DND-41 (cell line): Measurements from ENCODE around the gene GRB2.
A peak's percentile ranks its signal among the peaks of the same experiment; 100 is the strongest.

ENCODE experiments used
- ATAC-seq: fragments of 200-7000 bp; cut with Tn5 transposase; 3 replicates; pipeline ENCODE4 v1.9.1; 2021; ENCODE audit warnings: low read depth; ENCODE audit not compliant: insufficient read depth
- DNase-seq: peaks from one replicate; pipeline ENCODE4 v3.0.0-alpha.2; 2020
- H2AFZ ChIP-seq: 2 replicates; pipeline ENCODE4 v1.6.0; 2012; ENCODE audit warnings: low read depth, low read length
- H3K27ac ChIP-seq: 2 replicates; pipeline ENCODE4 v1.5.1; 2012; ENCODE audit warnings: low read length, inconsistent platforms
- H3K27me3 ChIP-seq: fragments of 200-600 bp; sonication (generic); 2 replicates; pipeline ENCODE4 v1.6.0; 2012; ENCODE audit warnings: low read length, mild to moderate bottlenecking, inconsistent platforms; ENCODE audit not compliant: insufficient read depth, poor library complexity
- H3K36me3 ChIP-seq: 2 replicates; pipeline ENCODE4 v1.5.1; 2012; ENCODE audit warnings: low read length, inconsistent platforms; ENCODE audit not compliant: insufficient read depth
- H3K4me1 ChIP-seq: 2 replicates; pipeline ENCODE4 v1.5.1; 2012; ENCODE audit warnings: mild to moderate bottlenecking, low read length; ENCODE audit not compliant: insufficient read depth
- H3K4me2 ChIP-seq: 2 replicates; pipeline ENCODE4 v1.6.0; 2012; ENCODE audit warnings: mild to moderate bottlenecking, moderate library complexity, low read length, inconsistent platforms; ENCODE audit not compliant: insufficient read depth
- H3K4me3 ChIP-seq, 2 experiments: fragments of 200-600 bp in 1 of 2; shearing (Covaris generic) in 1 of 2; 2 replicates each; pipeline ENCODE4 v1.5.1; 2012 to 2016; ENCODE audit warnings: inconsistent platforms in 2 of 2, low read length in 2 of 2, mild to moderate bottlenecking in 2 of 2, low read depth in 1 of 2, moderate library complexity in 1 of 2
- H3K79me2 ChIP-seq: 2 replicates; pipeline ENCODE4 v1.6.0; 2012; ENCODE audit warnings: low read length, inconsistent platforms; ENCODE audit not compliant: insufficient read depth
- H3K9ac ChIP-seq: 2 replicates; pipeline ENCODE4 v1.6.0; 2012; ENCODE audit warnings: low read depth, mild to moderate bottlenecking, inconsistent platforms, low read length, moderate library complexity
- H3K9me3 ChIP-seq: 2 replicates; pipeline ENCODE4 v1.5.1; 2012; ENCODE audit warnings: low read length, moderate library complexity, mild to moderate bottlenecking, inconsistent platforms; ENCODE audit not compliant: insufficient read depth, severe bottlenecking
- H4K20me1 ChIP-seq: 2 replicates; pipeline ENCODE4 v1.6.0; 2012; ENCODE audit warnings: low read length; ENCODE audit not compliant: insufficient read depth
- EZH2 ChIP-seq: IDR thresholded peaks from 3 replicates; pipeline ENCODE4 v1.6.1; 2012; ENCODE audit warnings: borderline replicate concordance, low read depth, mild to moderate bottlenecking, moderate library complexity, low read length, inconsistent platforms; ENCODE audit not compliant: severe bottlenecking
- TF ChIP-seq, protein P1 (sequence below): IDR thresholded peaks from 2 replicates; pipeline ENCODE4 v1.5.1; 2012; ENCODE audit warnings: borderline replicate concordance, low read length, moderate library complexity, mild to moderate bottlenecking; ENCODE audit not compliant: poor library complexity, severe bottlenecking; ENCODE audit errors: extremely low read depth

Gene GRB2

GRCh38 chr17:75353176-75353575 is 52.3 kb downstream of the GRB2 start:
- Histone ChIP-seq H3K27me3 (no peaks in the 10 kb centered on the region), H3K9ac (no peak overlapping the region), H2AFZ (no peak overlapping the region), H4K20me1 (peaks cover 53% of the 10 kb centered on the region), H3K36me3 (peaks cover 30% of the 10 kb centered on the region), H3K4me2 (no peak overlapping the region), H3K4me3 (no peak overlapping the region), H3K9me3 (no peaks in the 10 kb centered on the region), H3K79me2 (peaks cover 96% of the 10 kb centered on the region), H3K27ac (no peak overlapping the region), H3K4me1 (peaks cover 46% of the 10 kb centered on the region)
- no peak for DNase-seq
- TF ChIP-seq EZH2 = no peak
- TF ChIP-seq, protein P1, sequence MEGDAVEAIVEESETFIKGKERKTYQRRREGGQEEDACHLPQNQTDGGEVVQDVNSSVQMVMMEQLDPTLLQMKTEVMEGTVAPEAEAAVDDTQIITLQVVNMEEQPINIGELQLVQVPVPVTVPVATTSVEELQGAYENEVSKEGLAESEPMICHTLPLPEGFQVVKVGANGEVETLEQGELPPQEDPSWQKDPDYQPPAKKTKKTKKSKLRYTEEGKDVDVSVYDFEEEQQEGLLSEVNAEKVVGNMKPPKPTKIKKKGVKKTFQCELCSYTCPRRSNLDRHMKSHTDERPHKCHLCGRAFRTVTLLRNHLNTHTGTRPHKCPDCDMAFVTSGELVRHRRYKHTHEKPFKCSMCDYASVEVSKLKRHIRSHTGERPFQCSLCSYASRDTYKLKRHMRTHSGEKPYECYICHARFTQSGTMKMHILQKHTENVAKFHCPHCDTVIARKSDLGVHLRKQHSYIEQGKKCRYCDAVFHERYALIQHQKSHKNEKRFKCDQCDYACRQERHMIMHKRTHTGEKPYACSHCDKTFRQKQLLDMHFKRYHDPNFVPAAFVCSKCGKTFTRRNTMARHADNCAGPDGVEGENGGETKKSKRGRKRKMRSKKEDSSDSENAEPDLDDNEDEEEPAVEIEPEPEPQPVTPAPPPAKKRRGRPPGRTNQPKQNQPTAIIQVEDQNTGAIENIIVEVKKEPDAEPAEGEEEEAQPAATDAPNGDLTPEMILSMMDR = no peak
- ATAC-seq = no peak

DNA sequence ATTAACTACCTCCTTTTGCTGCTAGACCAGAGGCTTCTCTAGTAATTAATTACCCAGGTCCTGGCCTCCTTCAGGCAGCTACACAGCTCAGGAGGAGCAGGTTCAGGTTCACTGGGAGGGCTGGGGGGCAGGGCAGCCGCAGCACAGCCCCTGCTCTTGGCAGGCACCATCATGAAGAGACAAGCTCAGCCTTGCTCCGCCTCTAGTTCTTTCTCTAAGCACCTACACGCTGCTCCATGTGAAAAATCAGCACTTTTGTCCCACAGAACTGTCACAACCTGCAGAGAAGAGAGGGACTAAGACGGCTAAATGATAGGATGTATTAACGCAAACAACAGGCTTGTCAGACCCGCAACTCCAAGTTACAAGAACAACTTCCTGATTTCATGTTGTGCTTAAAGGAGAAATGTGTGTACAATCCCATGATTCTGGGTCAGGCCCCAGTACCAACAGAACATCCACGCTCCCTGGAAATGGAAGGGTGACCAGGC is 53.4 kb downstream of the GRB2 start:
- H3K4me3 ChIP-seq = no peak overlapping the region
- DNase-seq = no peak
- H3K9ac ChIP-seq = no peak overlapping the region
- peaks cover 96% of the 10 kb centered on the region for H3K79me2 ChIP-seq
- TF ChIP-seq EZH2 = no peak
- TF ChIP-seq, protein P1 = no peak
- H2AFZ ChIP-seq = no peak overlapping the region
- no peaks in the 10 kb centered on the region for H3K9me3 ChIP-seq
- H4K20me1 ChIP-seq = peaks cover 60% of the 10 kb centered on the region
- H3K27me3 ChIP-seq = no peaks in the 10 kb centered on the region
- ATAC-seq = 0 out of 3 replicates have a peak, but pooled peaks have one; percentile 29
- peaks cover 27% of the 10 kb centered on the region for H3K36me3 ChIP-seq
- H3K4me2 ChIP-seq = no peak overlapping the region
- peaks cover 54% of the 10 kb centered on the region for H3K4me1 ChIP-seq
- H3K27ac ChIP-seq = peak overlapping the region; percentile 57

DNA sequence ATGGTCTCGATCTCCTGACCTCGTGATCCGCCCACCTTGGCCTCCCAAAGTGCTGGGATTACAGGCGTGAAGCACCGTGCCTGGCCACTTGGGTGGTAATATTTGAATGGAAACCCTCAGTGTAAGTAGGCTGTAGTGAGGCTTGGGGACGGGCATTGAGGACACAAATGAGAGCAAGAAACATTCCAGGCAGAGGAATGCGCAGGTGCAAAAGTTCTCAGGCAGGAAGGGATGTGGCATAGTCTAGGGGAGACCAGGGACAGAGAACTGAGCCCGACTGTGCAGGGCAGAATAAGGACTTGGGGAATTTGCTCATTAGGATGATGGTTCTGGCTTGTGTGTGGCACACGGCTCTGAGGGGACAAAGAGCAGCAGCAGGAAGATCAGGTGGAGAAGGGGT is 54.8 kb downstream of the GRB2 start:
- no peak overlapping the region for H2AFZ ChIP-seq
- H3K9me3 ChIP-seq = no peaks in the 10 kb centered on the region
- H3K27ac ChIP-seq = peak overlapping the region; percentile 40
- ATAC-seq = no peak
- no peaks in the 10 kb centered on the region for H3K27me3 ChIP-seq
- no peak for DNase-seq
- H3K36me3 ChIP-seq = peaks cover 18% of the 10 kb centered on the region
- H3K4me2 ChIP-seq = no peak overlapping the region
- peaks cover 69% of the 10 kb centered on the region for H3K4me1 ChIP-seq
- H3K4me3 ChIP-seq = no peak overlapping the region
- H3K79me2 ChIP-seq = peaks cover 96% of the 10 kb centered on the region
- TF ChIP-seq, protein P1 = no peak
- TF ChIP-seq EZH2 = no peak
- H3K9ac ChIP-seq = no peak overlapping the region
- H4K20me1 ChIP-seq = peaks cover 57% of the 10 kb centered on the region
